ENCODE data around the gene LONRF3.

LONRF3 gene

DNA sequence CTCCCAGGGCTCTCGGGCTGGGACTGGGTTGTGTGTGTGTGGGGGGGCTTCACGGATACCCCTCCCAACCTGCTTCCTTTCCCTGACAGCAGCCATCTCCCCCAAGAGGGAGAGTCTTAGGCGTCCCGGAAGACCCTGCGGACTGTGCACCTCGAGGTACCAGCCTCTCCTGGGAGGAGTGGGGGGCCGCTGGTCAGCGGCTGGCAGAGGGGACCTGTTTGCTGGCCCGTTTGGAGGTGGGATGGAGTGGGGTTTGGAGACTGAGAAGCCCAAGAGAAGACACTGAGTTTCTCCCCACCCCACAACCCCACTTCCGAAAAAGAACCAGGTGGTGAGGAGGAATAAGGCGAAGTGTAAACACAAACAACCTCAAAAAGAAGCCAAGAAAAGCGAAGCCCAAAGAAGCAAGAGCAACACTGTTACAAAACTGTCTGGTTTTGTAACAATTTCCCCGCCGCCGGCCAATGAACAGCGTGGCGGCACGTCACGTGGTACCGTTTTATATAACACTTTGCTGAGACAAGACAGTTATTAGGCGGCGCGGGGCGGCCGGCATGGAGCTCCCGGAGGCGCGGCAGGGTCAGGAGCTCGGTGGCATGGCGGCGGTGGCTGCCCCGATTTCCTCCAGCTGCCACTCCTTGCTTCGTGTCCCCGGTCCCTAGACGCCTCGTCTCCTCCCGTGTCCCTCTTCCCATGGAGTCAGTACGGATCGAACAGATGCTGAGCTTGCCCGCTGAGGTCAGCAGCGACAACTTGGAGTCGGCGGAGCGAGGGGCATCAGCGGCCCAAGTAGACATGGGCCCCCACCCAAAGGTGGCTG, at the start of gene LONRF3:
LONRF3 (plus strand) TSS at position 531 of the 820 bp plus-strand sequence; CDS start at position 694, 163 bp downstream.
- peak; percentile 54 for DNase-seq

DNA sequence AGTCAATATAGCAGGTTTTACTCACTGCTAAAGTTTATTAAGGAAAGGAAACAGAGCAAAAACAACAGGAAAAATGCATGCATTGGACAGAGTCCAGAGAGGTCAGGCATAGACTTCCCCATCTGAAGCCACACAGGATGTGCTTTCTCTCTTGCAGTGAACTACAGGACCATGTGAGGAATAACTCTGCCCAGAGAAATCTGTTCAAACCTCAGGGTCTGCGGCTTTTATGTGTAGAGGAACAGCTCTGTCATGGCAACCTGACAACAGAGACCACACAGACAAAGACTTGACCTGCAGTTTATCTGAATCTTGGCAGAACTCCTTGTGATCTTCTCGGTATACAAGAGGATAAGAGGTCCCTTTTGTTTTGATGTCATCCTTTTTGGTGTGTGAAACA, 46.3 kb upstream of the LONRF3 start:
- DNase-seq: no peak

DNA sequence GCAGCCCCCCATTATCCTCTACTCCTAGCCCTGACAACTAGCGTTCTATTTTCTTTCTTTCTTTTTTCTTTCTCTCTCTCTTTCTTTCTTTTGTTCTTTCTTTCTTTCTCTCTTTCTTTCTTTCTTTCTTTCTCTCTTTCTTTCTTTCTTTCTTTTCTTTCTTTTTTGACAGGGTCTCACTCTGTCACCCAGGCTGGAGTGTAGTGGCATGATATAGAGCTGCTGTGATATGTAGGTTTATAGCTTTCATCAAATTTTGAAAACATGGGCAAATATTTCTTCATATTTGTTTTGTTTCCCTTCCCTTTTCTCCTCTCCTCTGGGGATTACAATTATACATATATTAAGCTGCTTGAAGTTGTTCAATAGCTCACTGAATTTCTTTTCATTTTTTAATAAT, 39.1 kb upstream of the LONRF3 start:
- DNase-seq: no peak

DNA sequence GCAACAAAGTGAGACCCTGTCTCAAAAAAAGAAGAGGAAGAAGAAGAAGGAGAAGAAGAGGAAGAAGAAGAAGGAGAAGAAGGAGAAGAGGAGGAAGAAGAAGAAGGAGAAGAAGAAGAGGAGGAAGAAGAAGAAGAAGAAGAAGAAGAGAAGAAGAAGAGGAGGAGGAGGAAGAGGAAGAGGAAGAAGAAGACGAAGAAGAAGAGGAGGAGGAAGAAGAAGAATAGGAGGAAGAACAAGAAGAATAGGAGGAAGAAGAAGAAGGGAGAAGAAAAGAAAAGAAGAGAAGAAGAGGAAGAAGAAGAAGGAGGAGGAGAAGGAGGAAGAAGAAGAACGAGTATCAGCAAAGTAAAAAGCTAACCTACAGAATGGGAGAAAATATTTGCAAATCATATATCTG, 33.3 kb upstream of the LONRF3 start:
- no peak for DNase-seq

DNA sequence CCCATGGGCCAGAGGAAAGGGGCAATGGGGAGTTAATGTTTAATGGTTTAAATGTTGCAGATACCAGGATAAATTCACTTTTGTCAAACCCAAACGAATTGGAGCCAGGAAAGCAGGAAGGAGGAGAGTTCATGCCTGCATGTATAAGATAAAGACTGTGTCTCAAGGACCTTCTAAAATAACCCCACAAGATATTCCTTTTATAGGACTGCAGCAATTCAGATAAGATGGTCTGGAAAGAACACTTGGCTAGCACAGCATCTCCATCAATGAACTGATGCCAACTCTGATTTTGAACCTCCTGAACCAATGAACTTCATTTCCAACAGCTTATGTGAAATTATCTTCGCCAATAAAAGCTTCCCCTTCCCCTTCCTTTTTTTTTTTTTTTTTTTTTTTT, 31.3 kb upstream of the LONRF3 start:
- DNase-seq: no peak

DNA sequence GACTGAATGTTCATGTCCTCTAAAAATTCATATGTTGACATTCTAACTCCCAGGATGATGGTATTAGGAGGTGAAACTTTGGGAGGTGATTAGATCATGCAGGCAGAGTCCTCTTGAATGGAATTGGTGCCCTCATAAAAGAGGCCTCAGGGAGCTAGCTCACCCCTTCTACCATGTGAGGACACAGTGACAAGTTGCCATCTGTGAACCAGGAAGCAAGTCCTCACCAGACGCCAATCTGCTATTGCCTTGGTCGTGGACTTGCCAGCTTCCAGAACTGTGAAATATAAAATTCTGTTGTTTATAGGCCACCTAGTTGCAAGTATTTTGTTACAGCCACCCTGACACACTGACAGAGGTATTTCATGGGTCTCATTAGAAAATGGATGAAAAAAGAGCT, 28.5 kb upstream of the LONRF3 start:
- DNase-seq: no peak

DNA sequence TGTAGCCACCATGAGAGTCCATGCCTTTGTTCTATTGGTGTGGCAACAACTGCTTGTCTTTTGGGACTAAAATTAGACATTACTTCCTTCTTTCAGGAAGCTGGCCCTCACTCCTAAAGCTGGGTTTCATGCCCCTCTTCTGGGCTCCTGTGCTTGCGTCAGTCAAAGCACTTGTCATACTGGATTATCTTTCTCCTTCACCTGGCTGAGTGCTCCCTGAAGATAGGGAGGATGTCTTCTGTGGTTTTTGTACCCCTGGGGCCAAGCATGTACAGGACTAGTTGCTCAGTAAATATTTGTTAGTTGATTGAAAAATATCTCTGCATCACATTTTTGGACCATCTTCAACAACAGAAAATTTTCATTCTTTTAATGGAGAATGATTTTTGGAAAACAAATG, 26.1 kb upstream of the LONRF3 start:
- DNase-seq: no peak

DNA sequence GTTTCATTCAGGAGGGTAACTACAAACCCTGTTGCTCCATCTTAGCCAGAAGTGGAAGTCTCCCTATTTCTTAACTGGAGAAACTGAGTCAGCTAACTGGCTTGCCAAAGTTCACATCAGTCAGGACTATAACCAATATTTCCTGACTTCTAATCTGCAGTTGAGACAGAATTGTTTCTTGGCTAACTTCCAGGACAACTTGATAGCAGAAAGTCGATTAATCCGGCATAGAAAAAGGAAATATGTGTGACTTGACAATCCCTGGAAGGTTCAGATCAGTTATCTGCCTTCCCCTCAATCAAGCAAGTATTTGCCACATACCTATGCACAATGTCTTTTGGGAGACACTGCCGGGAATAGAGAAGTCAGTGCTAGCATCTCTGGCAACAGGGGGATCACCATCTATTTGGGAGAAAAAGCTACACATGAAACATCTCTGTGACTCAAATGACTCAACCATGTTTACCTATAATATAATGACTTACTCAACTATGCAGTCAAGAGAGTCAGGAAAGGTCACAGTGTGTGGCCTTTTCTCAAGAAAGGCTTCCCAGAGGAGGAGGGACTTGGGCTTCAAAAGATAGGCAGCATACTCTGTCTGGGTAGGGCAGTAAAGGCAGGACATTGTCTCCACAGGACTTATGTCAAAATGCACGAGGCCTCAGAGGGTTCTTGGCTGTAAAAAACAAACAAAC, 12.4 kb upstream of the LONRF3 start:
- DNase-seq: no peak

DNA sequence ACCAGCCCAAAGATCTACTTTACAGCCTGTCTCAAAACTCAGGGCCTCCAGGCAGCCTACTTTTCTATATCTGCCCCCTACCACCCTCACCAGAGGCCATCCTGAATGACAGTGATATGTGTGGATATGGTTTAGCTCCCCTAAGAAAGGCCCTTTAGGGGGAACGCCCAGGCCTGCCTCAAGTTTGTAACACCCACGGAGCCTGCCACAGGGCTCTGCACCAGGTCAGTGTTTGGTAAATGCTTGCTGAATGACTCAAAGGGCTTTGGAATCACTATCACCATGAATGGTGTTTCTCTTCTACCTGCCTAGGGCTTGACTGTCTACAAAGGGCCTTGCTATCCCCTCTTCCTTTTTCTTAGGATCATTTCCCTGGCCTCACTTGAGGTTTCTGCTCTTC, 11.3 kb upstream of the LONRF3 start:
- no peak for DNase-seq

DNA sequence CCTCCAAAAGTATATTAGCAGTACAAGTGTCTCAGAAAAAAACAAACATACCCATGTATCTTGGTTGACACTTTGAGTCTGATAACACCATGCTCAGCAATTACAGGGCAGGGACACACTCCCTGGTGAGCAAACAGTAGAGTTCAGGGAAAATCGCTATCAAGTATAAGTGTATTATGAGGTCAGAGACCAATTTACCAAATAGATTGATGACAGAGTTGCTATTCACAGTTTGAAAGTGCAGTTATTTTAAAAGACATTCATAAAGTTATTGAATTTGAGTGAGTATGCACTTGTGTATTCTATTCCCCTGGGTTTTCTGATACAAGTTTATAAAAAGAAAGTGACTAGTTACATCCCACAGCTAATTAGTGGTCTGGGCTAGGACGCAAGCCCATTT, 10.2 kb upstream of the LONRF3 start:
- no peak for DNase-seq

DNA sequence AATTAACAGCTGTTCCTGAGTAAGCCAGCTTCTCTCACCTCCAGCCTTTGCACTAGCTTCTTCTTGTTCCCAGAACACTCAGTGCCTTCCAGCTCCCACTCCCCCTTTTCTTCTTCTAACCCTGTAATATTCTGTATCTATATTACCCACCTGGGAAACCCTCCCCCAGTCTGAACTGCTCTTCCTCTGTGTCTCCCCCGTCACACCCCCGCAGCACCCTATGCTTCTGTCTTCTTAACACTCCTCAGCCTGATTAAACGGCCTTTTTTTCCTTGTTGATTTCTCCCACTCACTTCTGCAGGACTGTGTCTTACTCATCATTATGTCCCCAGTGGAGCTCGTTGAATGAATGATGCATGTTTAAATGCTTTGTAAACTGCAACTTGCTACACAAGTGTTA, 9.0 kb upstream of the LONRF3 start:
- no peak for DNase-seq

DNA sequence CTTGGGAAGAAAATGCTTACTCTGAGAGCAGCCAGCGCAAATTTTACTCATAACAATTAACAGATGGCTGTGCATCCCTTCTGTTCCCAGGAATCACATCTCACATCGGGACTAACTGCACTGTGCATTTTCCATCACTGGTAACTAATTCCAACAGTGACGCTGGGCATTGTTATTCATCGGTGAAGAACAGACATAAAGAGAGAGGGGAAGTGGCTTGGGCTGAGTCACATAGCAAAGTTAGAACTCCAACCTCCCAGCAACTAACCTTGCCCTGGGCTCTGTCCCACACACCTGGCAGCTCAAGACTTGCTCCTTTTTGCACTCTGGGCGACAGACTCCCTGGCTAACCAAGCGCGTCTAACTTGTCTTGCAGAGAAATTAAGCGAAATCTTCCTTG, 6.4 kb upstream of the LONRF3 start:
- no peak for DNase-seq

DNA sequence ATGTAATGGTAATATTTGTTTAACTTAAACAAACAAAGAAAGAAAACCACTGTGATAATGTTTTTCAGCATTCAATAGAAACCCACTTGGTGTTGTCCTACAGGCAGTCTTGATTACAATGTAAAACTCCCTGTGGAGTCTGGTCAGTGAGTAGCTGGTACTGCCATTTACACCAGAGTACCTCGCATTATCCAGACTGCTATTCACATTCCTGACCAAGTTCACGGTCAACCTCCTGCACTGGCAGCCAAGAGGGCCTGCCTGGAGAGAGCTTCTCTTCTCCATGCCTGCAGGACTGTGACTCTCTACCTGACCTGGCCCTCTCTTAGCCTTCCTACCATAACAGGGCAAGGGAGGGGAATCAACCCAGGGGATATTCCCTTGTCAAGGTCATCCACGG, 2.9 kb upstream of the LONRF3 start:
- no peak for DNase-seq

DNA sequence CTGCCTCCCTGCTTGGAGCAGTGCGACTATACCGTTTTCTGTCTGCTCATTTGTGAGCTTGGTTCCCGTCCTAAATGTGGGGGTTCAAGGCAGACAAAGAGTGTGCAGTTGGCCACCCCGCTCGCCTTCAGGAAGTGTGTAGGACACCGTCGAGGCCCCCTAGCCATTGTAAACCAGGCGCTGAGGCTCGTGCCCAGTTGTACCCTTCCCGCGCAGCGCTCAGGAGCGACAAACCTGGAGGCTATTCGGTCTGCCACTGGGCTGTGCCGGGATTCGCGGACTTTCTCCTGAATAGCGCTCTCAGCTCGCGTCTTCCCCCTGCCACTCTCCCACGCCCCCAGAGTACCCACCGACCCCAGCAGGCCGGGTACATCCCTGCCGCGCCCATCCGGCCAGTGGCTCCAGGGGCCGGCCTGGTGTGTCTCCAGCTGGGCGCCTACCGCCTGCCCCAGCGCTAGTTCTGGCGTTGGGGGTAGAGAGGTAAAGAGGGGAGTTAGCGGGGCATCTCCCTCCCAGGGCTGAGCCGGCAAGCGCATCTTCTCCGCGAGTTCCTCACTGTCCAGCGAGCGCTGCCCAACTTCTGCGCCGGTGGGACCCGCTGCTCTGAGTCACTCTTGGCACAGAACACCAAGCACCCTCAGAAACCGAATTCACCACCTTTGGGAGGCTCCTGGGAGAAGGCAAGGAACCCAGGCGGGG, 880 bp upstream of the LONRF3 start:
- DNase-seq: no peak

DNA sequence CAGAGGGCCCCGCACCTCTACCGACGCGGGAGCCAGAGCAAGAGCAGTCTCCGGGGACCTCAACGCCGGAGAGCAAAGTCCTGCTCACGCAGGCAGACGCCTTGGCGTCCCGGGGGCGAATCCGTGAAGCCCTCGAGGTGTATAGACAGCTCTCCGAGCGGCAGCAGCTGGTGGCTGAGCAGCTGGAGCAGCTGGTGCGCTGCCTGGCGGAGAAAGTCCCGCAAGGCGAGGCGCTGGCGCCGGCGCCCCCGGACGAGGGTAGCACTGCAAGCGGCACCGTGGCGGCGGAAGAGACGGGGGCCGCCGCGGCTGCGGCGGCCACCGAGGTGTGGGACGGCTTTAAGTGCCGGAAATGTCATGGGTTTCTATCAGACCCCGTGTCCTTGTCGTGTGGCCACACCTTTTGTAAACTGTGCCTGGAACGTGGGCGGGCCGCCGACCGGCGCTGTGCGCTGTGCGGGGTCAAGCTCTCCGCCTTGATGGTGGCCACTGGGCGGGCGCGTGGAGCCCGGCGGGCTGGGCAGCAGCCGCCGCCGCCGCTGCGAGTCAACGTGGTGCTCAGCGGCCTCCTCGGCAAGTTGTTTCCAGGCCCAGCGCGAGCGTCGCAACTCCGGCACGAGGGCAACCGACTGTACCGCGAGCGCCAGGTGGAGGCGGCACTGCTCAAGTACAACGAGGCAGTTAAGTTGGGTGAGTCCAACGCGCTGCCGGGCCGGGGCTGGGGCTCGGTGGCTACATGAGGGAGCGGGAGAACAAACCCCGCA, 672 bp downstream of the LONRF3 start:
- peak; percentile 39 for DNase-seq

DNA sequence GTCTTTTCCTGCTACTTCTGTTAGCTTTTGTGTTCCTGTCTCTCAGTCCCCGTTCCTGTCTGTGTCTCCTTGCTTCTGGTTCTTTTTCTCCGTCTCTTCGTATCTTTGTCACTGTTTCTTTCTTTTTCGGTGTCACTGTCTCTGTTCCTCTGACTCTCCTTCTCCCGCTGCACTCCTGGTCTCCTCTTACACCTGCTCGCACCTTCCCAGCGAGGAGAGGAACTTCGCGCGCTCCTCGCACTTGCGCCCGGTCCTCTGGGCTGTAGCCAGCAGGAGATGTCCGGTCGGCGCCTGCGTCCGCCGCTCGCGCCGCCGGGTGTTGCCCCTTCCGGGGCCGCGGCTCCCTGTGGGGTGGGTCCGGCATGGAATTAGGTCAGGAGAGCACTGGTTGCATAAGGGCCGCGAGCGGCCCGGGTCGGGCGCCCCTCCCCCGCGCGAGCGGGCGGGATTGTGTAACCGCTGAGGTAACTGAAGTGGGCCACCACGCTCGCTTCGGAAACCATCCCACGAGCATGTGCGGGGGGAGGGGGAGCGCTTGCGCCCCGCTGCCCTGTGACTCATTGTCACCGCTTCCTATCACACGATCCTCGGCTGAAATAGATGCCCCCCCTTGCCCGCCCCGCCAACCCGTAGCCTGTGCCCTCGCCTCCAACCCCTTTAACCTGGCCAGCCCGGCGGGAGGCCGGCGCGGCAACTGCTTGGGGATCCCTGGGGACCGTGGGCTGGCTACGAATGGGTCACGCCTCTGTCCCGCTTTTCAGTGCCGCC, 1.6 kb downstream of the LONRF3 start:
- DNase-seq: peak; percentile 63

DNA sequence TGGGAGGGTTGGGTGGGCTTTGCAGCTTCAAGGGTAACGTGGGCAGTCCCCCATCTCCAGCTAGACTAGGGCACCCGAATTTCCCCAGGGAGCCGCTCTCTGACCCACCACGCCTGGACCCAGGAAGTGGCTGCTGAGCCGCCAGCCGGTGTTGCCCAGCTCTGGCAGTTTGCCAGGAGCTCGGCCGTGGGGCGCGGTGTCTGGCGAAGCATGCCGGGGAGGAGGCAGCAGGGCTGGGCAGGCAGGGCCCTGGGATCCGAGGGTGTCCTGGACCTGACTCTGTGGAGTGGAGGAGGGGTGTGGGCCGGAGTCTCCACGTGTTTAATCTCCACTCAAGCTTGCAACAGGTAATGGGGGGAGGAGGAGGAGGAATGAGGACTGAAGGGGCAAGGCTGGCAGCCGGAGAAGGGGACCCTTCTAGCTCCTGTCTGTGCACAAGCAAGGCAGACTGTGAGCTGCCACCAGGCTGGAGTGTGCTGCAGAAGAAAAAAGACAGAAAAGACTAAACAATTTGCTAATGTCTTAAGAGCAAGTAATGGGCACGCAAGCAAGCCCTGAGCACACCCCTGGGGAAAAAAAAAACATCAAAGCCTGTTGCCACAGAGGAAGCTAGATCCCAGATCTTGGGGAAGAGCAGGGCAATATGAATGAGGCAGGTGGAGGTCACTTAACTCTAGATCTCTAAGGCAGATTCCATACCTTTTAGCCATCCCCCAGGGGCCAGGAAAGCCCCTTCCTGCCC, 2.4 kb downstream of the LONRF3 start:
- DNase-seq: peak; percentile 1

DNA sequence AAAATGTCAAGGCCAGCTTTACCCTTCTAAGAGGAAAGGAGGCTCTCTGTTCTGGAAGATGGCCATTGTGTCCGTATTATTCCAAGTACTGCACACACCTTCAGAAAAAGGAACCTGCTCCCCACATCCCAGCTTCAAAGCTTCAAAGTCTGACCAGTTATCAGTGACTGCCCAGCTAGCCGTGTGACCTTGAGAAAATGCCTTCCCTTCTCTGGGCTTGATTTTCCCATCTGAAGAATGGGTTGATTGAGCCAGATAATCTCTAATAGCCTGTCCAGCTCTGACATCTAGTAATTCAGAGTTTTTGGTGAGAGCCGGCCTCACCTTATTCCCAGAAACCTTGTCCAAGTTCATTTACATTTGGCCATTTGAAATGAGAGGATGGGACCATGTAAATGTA, 3.0 kb downstream of the LONRF3 start:
- DNase-seq: no peak

DNA sequence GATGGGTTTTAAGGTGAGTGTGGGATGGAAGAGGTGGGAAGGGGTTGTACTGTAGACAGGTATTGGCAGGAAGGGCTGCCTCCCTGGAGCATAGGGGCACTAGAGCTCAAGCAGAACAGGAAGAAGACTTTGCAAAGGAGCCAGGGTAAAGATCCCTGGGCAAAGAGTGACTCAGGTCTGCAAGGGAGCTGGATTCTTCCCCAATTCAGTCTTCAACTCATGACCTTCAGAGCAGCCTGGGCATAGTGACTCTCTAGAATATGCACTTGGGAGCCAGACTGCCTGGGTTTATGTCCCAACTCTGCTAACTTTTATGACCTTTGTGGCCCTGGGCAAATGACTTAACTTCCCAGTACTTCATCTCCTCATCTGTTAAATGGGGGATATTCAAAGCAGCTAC, 4.0 kb downstream of the LONRF3 start:
- DNase-seq: no peak

DNA sequence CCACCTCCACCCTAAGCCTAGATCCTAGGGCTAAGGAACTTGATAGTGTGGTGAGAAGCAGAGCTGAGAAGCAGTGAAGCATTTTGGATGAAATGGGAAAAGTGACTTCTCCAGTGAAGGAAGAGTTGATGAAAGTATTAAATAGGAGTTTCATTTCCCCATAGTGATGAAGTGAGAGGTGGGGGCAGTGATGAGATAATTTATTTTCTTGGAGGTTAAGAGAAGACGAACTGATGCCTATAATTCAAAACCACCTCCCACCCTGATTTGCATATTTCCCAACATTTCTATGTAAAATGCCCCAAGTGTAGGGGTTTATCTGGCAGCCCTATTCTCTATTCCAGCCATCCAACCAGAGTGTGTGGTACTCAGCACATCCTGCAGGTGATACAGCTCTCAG, 6.3 kb downstream of the LONRF3 start:
- DNase-seq: no peak

DNA sequence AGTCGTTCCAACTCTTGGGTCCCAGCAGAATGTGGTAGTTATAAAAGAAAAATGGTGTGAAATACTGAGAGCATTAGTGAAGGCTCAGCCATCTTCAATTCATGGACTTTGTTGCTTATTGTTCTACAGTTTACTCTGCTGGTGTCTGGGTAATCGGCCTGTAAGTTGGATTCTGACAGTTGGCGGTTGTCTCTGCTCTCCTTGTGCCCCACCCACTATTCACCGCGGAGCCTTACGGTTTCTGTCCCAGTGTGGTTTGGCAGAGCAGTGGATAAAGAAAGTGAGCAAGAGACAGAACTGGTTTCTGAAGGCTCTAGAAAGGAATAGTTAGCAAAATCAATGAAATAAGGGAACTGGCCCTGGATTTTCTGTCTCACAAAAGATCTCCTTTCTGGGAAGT, 9.1 kb downstream of the LONRF3 start:
- DNase-seq: no peak

DNA sequence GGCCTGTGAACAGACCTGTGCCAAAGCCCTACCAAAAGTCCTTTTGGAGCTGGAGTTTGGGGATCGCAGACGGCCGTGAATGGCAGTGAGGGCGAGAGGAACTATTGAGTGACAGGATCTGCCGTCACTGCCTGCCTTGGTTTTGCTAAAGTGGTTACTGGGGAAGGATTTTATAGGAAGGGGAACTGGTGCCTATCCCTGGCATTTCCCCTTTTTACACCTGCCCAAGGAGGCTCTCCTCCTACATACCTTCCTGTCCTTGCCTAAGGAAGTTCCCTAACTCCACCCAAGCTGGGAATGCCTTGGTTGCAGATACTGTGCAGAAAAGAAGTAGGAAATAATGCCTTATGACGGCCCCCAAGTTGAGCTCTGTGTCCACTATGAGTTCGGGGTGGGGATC, 14.5 kb downstream of the LONRF3 start:
- DNase-seq: no peak
